Measurements from ENCODE around the gene SERTAD4. TPM values are rescaled to one million over a fixed set of nuclear protein-coding genes. Genes with fewer than 3 reads are reported as not detected.

SERTAD4 gene
- total RNA-seq, 1 donor from 2014 or later: 4.6 TPM

DNA sequence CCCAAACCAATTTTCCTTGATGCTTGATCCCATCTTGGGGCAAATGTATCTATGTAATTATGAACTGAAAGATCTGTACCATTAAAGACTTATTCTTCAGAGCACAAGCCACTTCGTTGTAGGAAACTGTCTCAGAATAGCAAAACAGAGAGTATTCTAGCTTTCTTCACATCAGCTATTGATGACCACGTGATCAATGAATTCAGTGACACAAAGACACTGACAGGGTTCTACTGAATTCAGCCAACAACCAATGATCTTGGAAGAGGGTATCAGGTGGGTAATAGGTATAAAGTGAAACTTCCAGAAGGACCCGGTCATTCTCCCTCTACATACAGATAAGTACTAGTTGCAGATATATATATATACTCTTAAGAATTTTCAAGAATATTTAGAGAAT, 33.8 kb upstream of the SERTAD4 start:
- H3K4me1 ChIP-seq: no peaks in the 10 kb centered on the region
- no peak overlapping the region for H3K4me3 ChIP-seq
- no peaks in the 10 kb centered on the region for H3K36me3 ChIP-seq
- intact Hi-C loops (cut with micrococcal nuclease): no loop called here
- H3K9me3 ChIP-seq (replicated peaks): peaks cover 29% of the 10 kb centered on the region
- no peak overlapping the region for H3K27ac ChIP-seq (replicated peaks)
- TF ChIP-seq, protein P1, sequence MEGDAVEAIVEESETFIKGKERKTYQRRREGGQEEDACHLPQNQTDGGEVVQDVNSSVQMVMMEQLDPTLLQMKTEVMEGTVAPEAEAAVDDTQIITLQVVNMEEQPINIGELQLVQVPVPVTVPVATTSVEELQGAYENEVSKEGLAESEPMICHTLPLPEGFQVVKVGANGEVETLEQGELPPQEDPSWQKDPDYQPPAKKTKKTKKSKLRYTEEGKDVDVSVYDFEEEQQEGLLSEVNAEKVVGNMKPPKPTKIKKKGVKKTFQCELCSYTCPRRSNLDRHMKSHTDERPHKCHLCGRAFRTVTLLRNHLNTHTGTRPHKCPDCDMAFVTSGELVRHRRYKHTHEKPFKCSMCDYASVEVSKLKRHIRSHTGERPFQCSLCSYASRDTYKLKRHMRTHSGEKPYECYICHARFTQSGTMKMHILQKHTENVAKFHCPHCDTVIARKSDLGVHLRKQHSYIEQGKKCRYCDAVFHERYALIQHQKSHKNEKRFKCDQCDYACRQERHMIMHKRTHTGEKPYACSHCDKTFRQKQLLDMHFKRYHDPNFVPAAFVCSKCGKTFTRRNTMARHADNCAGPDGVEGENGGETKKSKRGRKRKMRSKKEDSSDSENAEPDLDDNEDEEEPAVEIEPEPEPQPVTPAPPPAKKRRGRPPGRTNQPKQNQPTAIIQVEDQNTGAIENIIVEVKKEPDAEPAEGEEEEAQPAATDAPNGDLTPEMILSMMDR (IDR thresholded peaks at IDR 0.05; ENCODE audit: borderline replicate concordance): no peak
- peaks cover 4% of the 10 kb centered on the region for H3K27me3 ChIP-seq (ENCODE audit: low read depth)
- DNase-seq: no peak

DNA sequence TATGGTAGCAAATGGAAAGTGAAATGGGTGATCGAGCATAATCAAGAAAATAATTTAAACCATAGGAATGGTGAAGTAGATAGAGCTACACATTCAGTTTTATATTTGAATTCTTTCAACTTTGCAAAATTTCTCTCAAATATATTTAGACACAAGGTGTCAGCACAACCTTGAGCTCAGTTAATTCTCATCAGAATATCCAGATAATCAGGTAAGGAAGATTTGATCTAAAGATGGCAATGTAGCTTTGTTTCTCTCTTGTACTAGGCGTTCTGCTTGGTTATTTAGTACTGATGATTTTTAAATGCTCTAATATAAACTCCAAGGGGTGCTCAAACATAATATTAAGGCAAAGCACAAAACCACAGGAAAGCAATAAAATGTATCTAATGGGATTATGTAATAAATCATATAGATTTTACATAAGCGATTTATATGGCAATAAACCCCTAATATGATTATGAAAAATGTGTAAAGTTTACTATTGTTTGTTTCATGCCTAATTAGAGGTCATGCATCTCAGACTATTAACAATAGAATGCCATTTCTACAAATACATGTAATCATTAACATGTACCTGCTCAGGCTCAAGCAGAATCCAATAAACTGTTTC, 32.4 kb upstream of the SERTAD4 start:
- no peaks in the 10 kb centered on the region for H3K4me1 ChIP-seq
- intact Hi-C loops (cut with micrococcal nuclease): no loop called here
- H3K27ac ChIP-seq (replicated peaks): no peak overlapping the region
- peaks cover 19% of the 10 kb centered on the region for H3K9me3 ChIP-seq (replicated peaks)
- H3K4me3 ChIP-seq: no peak overlapping the region
- DNase-seq: no peak
- H3K36me3 ChIP-seq: no peaks in the 10 kb centered on the region
- TF ChIP-seq, protein P1 (IDR thresholded peaks at IDR 0.05; ENCODE audit: borderline replicate concordance): peak; percentile 45
- H3K27me3 ChIP-seq (ENCODE audit: low read depth): peaks cover 4% of the 10 kb centered on the region

DNA sequence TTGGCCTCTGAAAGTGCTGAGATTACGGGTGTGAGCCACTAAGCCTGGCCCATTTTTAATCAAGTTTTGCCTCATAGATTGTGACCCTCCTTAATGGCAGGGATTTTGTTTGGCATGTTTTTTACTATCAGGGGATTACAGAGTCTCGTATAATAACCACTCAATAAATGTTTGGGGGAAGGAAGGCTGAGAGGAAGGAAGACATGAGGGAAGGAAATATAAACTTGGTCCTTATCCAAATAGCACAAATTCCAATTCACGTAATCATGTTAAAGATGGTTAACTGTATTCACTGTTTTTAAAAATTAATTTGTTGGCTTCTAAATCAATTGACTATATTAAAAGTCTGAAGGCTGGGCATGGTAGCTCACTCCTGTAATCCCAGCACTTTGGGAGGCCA, 30.9 kb upstream of the SERTAD4 start:
- intact Hi-C loops (cut with micrococcal nuclease): no loop called here
- Histone ChIP-seq H3K36me3 (no peaks in the 10 kb centered on the region), H3K9me3 (replicated peaks) (peaks cover 4% of the 10 kb centered on the region), H3K27me3 (ENCODE audit: low read depth) (peaks cover 12% of the 10 kb centered on the region), H3K27ac (replicated peaks) (no peak overlapping the region), H3K4me3 (no peak overlapping the region), H3K4me1 (no peaks in the 10 kb centered on the region)
- DNase-seq: no peak
- TF ChIP-seq, protein P1 (IDR thresholded peaks at IDR 0.05; ENCODE audit: borderline replicate concordance): no peak

DNA sequence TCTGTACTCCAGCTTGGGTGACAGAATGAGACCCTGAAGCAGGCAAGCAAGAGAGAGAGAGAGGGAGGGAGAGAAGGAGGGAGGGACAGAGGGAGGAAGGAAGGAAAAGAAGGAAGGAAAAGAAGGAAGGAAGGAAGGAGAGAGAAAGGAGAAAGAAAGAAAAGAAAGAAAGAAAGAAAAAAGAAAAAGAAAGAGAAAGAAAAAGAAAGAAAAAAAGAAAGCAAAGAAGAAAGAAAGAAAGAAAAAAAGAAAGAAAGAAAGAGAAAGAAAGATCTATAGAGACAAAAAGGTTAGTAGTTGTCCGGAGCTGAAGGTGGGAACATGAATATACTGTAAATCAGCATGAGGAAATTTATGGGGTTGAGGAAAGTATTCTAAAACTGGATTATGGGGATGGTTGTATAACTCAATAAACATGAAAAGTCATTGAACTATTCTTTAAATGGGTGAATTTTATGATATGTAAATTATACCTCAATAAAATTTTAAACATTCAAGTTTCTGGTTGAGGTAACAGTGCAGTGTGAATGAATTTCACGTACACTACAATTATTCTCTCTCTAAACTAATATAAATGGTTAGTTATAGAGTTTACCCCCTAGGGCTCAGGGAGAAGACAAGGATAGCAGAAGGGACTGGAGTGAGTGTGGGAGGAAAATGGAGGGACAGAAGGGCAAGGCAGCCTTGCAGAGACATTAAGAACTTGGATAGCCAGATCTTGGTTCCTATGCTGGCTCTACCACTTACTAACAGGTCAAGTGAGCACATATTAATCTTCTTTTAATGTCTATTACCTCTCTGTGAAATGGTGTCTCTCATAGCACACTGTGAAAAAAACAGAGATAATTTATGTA, 24.8 kb upstream of the SERTAD4 start:
- TF ChIP-seq, protein P1 (IDR thresholded peaks at IDR 0.05; ENCODE audit: borderline replicate concordance): no peak
- no peak overlapping the region for H3K27ac ChIP-seq (replicated peaks)
- intact Hi-C loops (cut with micrococcal nuclease): no loop called here
- DNase-seq: no peak
- H3K4me1 ChIP-seq: no peaks in the 10 kb centered on the region
- H3K36me3 ChIP-seq: no peaks in the 10 kb centered on the region
- no peaks in the 10 kb centered on the region for H3K9me3 ChIP-seq (replicated peaks)
- H3K4me3 ChIP-seq: no peak overlapping the region
- peaks cover 16% of the 10 kb centered on the region for H3K27me3 ChIP-seq (ENCODE audit: low read depth)

DNA sequence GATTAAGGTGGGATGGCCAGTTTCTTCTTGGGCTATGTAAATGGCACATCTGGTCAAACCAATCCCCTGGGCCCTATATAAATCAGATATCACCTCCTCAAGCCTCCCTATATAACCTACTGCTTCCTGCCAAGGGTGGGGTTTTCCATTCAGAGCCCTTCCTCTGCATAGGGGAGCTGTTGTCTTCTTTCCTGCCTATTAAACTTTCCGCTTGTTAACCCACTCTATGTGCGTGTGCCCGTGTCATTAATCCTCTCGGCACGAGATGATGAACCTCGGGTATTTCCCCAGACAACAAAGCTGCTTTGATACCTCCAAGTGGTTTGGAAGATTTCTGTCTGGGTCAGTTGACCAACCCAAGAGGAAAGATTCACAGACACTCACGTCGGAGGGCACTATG, 19.3 kb upstream of the SERTAD4 start:
- TF ChIP-seq, protein P1 (IDR thresholded peaks at IDR 0.05; ENCODE audit: borderline replicate concordance): no peak
- Histone ChIP-seq H3K27me3 (ENCODE audit: low read depth) (peaks cover 28% of the 10 kb centered on the region), H3K4me1 (no peaks in the 10 kb centered on the region), H3K36me3 (no peaks in the 10 kb centered on the region), H3K9me3 (replicated peaks) (no peaks in the 10 kb centered on the region), H3K27ac (replicated peaks) (no peak overlapping the region), H3K4me3 (no peak overlapping the region)
- intact Hi-C loops (cut with micrococcal nuclease): no loop called here
- no peak for DNase-seq

Data from left ventricle myocardium inferior (tissue), 1 donor.